AG04450 (cell line): ENCODE data around the gene SNED1. TPM values are rescaled to one million over a fixed set of nuclear protein-coding genes. Genes with fewer than 3 reads are reported as not detected.

Experiments used
- CTCF ChIA-PET: fragments of 300-600, 350-600 bp; formaldehyde crosslinking; extraction: SDS; loops from one replicate; lab custom pipeline; 2022; ENCODE audit warnings: antibody characterized with exemption, inconsistent platforms; lab: Charles Lee
- POLR2A ChIA-PET: fragments of 350-600 bp; formaldehyde crosslinking; extraction: SDS; loops from one replicate; lab custom pipeline; 2021; ENCODE audit warnings: antibody characterized with exemption, inconsistent platforms; lab: Yijun Ruan, JAX
- DNase-seq: peaks from one replicate; pipeline ENCODE4 v3.0.0-alpha.2; 2011; ENCODE audit warnings: low read depth, low spot score
- H3K27ac ChIP-seq: one replicate; pipeline ENCODE4 v1.5.1; 2012; ENCODE audit warnings: low read depth, low read length, control low read depth
- H3K27me3 ChIP-seq: one replicate; pipeline ENCODE4 v1.6.0; 2012; ENCODE audit warnings: low read length; ENCODE audit not compliant: control insufficient read depth, insufficient read depth
- H3K4me3 ChIP-seq: 2 replicates; pipeline ENCODE4 v1.5.1; 2011; ENCODE audit warnings: mild to moderate bottlenecking, low read depth, low read length, control low read depth
- H3K9me3 ChIP-seq: 2 replicates; pipeline ENCODE4 v1.5.1; 2012; ENCODE audit warnings: low read length; ENCODE audit not compliant: control insufficient read depth, insufficient read depth
- polyA plus RNA-seq: library from polyadenylated mRNA; depleted of rRNA; stranded (reverse); fragments of >200 nt; gene quantifications from 2 replicates; pipeline ENCODE4 v1.2.3, GENCODE V29; 2011
- TF ChIP-seq, protein P1 (sequence below): IDR thresholded peaks from 2 replicates; pipeline ENCODE4 v1.5.1; 2011; ENCODE audit warnings: low read depth, low read length, control low read depth, inconsistent platforms

Gene SNED1
- polyA plus RNA-seq, 1 experiment: 1.6 TPM

DNA sequence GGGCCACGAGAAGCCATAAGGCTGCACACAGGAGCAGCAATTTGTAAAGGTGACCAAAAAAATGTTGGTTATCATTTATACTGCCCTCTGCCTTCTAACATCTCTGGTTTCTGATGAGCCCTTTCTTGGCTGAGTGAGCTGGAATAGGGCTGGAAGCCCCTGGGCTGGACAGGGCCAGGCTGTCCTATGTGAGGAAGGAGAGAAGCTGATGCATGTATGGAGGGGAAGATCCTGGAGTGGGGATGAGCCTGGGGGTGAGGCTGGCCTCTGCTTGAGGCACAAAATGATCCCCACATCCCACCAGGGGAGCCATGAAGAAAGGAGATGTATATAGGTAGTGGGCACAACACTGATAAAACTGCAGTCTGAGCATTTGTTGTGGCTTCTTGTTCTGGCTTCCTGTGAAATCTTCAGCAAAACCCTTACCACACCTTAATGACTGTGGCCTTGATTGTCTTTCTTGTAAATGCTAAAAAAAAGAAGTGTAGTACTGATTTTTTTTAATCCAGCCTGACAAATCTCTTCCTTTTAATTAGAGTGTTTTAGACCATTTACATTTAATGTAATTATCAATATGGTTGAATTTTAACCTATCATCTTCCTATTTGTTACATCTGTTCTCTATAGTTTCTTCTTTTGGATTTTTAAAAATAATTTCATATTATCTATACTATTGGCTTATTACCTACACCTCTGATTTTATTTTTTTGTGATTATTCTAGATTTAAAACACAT lies 5.6 kb downstream of the SNED1 start:
- Histone ChIP-seq H3K27ac (no peak overlapping the region), H3K9me3 (peaks cover 22% of the 10 kb centered on the region), H3K4me3 (no peak overlapping the region), H3K27me3 (no peaks in the 10 kb centered on the region)
- ChIA-PET CTCF (no interaction called here), POLR2A (no interaction called here)
- DNase-seq: no peak
- TF ChIP-seq, protein P1, sequence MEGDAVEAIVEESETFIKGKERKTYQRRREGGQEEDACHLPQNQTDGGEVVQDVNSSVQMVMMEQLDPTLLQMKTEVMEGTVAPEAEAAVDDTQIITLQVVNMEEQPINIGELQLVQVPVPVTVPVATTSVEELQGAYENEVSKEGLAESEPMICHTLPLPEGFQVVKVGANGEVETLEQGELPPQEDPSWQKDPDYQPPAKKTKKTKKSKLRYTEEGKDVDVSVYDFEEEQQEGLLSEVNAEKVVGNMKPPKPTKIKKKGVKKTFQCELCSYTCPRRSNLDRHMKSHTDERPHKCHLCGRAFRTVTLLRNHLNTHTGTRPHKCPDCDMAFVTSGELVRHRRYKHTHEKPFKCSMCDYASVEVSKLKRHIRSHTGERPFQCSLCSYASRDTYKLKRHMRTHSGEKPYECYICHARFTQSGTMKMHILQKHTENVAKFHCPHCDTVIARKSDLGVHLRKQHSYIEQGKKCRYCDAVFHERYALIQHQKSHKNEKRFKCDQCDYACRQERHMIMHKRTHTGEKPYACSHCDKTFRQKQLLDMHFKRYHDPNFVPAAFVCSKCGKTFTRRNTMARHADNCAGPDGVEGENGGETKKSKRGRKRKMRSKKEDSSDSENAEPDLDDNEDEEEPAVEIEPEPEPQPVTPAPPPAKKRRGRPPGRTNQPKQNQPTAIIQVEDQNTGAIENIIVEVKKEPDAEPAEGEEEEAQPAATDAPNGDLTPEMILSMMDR: no peak

DNA sequence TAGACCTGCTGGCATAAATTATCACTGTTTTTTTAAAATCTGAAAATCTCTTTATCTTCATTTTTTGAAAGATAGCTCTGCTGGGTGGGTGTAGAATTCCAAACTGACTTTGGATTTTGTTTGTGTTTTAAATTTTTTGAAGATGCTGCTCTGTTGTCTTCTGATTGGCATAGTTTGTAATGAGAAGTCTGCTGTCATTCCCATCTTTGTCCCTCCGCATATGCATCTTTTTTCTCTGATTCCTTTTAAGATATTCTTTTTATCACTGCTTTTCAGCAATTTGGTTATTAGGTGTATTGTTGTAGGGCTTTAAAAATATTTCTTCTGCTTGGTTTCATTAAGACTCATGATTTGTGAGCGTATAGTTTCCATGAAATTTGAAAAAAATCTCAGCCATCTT lies 7.2 kb downstream of the SNED1 start:
- POLR2A ChIA-PET: no interaction called here
- TF ChIP-seq, protein P1: no peak

DNA sequence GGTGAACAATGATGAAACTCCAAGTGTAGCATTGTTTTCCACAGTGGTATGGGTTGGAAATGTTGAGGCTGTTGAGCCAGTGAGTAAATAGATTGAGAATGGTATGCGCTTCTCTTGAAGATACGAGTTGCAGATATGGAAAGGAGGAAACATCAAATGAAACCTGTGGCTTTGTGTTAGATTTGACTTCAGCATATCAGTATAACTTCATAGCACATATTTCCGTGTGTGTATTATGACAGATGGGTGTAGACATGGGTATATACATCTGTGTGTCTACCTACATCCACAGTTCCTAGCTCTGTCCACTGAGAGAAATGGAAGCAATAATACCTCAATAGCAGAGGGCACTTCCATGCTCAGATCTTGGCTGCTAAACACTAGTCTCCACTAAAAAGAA lies 8.0 kb downstream of the SNED1 start:
- ChIA-PET CTCF (no interaction called here), POLR2A (no interaction called here)
- H3K27ac ChIP-seq: no peak overlapping the region
- no peak for DNase-seq
- no peaks in the 10 kb centered on the region for H3K27me3 ChIP-seq
- no peak overlapping the region for H3K4me3 ChIP-seq
- TF ChIP-seq, protein P1: no peak
- peaks cover 22% of the 10 kb centered on the region for H3K9me3 ChIP-seq

More for the DNA sequence above, 7.2 kb downstream of the SNED1 start:
- Histone ChIP-seq H3K4me3 (no peak overlapping the region), H3K27ac (no peak overlapping the region), H3K9me3 (peaks cover 22% of the 10 kb centered on the region), H3K27me3 (no peaks in the 10 kb centered on the region)
- CTCF ChIA-PET: no interaction called here
- no peak for DNase-seq

DNA sequence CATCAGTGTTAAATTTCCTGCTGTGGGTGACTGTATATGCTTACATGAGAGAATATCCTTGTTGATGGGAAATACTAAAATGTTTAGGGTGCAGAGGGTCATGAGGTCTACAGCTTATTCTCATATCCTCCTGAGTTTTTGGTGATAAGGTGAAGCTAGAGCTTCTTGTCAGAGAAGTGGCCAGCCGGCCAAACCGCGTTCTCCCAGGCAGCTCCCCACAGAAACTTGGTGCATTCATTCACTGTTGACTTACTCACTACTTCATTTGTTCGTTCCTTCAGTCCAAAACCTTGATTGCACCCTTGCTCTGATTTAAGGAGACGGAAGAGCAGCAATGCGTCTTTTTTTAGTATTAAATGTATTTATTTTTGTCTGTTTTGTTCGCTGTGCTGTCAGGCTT lies 8.7 kb downstream of the SNED1 start:
- Histone ChIP-seq H3K4me3 (no peak overlapping the region), H3K9me3 (peaks cover 22% of the 10 kb centered on the region), H3K27me3 (no peaks in the 10 kb centered on the region), H3K27ac (no peak overlapping the region)
- TF ChIP-seq, protein P1: no peak
- CTCF ChIA-PET: no interaction called here
- POLR2A ChIA-PET: no interaction called here
- no peak for DNase-seq

DNA sequence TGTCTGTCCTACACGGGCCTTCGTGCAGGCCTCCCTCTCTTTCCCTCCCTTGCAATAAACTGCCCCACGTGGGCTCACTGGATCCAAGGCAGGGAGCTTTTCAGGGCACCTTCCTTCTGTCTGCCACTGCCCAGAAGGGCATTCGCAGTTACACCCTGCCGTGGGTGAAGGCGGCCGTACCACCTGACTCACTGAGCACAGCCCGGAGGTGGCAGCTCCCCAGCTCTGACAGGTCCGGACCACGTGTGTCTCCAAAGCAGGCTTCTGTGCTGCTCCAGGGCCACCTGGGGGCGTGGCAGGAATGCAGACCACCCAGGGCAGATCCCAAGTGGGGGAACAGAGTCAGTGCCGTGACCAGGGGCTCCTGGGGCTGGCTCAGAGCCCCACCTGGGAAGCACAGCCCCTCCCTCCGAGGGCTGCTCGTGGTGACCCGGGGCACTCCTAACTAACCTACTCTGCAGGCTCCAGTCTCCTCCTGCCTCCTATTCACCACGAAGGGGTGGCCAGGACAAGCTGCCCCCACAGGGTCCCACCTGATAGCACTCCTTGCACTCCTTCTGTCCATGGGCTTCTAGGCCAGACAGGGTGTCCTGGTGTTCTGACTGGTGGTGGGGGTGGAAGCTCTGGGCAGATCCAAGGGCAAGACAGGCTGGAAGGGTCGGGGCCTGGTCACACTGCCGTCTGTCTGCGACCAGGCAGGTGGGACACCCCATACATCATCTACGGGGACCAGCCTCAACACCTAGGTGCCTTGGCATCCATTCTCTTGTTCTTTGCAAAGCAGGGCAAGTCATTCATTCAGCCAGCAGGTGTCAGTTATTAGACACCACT lies 9.7 kb downstream of the SNED1 start:
- Histone ChIP-seq H3K4me3 (no peak overlapping the region), H3K9me3 (peaks cover 18% of the 10 kb centered on the region), H3K27me3 (no peaks in the 10 kb centered on the region), H3K27ac (no peak overlapping the region)
- CTCF ChIA-PET: no interaction called here
- TF ChIP-seq, protein P1: no peak
- POLR2A ChIA-PET: no interaction called here
- no peak for DNase-seq
